Activated T-cell treated with anti-CD3 and anti-CD28 coated beads, Interleukin-2, amount 50 U/mL, for 24 hours (primary cell): ENCODE data around the gene FZD10.

ENCODE experiments used
- DNase-seq: peaks from one replicate; pipeline ENCODE4 v3.0.0-alpha.2; 2020
- H3K27ac Mint-ChIP-seq: 2 replicates; pipeline ENCODE4 v1.8.0; 2020; ENCODE audit warnings: mild to moderate bottlenecking, mixed read lengths
- H3K27me3 Mint-ChIP-seq: 2 replicates; pipeline ENCODE4 v1.8.0; 2020; ENCODE audit warnings: mixed read lengths
- H3K36me3 Mint-ChIP-seq: 2 replicates; pipeline ENCODE4 v1.8.0; 2020; ENCODE audit warnings: low read depth, mixed read lengths
- H3K4me1 Mint-ChIP-seq: 2 replicates; pipeline ENCODE4 v1.8.0; 2020; ENCODE audit warnings: low read depth, mixed read lengths
- H3K4me3 Mint-ChIP-seq: 2 replicates; pipeline ENCODE4 v1.8.0; 2020; ENCODE audit warnings: mild to moderate bottlenecking, moderate library complexity, mixed read lengths
- H3K9me3 Mint-ChIP-seq: 2 replicates; pipeline ENCODE4 v1.8.0; 2020; ENCODE audit warnings: mixed read lengths

FZD10 gene

GRCh38 chr12:130214686-130215395 is 52.6 kb downstream of the FZD10 start:
- Mint-ChIP-seq H3K9me3 (peaks cover 5% of the 10 kb centered on the region), H3K36me3 (no peaks in the 10 kb centered on the region), H3K27me3 (peaks cover 33% of the 10 kb centered on the region), H3K4me3 (no peak overlapping the region), H3K27ac (no peak overlapping the region), H3K4me1 (no peaks in the 10 kb centered on the region)
- DNase-seq, result no peak
